GM10847 (cell line): ENCODE data around the gene MSANTD1.

Experiments
- POLR2A ChIP-seq: IDR thresholded peaks from 2 replicates; pipeline ENCODE4 v1.6.1; 2011; ENCODE audit not compliant: insufficient read length; ENCODE audit errors: extremely low read depth

The MSANTD1 gene

DNA sequence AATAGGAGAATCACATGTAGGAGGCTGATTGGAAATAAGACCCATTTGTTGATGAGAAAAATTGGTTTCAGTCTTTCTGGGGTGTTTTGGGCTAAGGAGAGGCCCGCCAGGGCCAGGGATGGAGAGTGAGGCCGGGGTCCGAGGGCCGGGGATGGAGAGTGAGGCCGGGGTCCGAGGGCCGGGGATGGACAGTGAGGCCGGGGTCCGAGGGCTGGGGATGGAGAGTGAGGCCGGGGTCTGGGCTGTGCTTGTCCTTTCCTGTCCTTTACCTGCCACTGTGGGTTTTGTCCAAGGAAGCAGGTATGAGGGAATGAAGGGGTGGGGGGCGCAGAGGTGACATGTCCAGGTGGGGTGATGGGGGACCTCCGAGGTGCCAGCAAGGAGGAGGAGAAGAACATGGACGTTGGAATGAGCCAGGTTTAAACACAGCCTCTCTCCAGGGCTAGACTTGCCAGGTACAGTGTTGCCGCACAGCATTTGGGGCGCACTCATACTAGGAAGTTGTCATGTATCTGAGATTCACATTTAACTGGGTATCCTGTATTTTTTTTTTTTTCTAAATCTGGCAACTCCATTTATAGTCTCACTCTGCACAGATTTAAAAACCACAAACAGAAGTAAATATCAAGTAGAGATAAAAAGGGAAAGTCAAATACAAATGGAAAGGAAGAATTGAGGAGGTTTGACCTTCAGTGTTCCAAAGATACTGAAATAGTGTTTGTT lies 52.7 kb downstream of the MSANTD1 start:
- TF ChIP-seq POLR2A = no peak

DNA sequence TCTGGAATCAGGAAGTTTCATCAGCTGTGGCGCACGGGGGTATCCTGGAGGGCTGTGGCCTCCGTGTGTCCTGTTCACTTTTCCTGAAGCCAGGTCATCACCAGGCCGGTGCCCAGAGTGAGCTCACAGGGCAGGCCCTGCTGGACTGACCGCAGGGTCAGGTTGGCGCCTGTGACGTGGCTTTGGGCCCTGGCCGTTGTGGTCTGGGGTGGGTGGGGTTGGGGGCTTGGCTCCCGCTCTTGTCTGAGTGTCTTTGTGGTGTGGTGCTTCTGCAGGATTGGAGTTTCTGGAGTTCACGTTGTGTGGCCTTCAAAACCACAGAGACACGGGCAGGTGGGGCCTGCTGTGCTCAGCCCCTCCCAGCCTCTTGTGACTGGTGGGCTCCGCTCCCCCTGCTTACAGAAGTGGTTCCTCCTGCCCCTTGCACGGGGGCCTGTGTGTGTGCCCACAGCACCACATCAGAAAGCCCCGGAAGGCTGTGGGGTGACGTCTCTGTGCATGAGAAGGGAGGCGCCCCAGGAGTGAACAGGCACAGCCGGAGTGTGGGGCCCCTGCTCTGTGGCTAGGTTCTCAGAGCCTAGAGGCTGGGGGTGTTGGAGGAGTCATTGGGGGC lies 53.3 kb downstream of the MSANTD1 start:
- no peak for TF ChIP-seq POLR2A

DNA sequence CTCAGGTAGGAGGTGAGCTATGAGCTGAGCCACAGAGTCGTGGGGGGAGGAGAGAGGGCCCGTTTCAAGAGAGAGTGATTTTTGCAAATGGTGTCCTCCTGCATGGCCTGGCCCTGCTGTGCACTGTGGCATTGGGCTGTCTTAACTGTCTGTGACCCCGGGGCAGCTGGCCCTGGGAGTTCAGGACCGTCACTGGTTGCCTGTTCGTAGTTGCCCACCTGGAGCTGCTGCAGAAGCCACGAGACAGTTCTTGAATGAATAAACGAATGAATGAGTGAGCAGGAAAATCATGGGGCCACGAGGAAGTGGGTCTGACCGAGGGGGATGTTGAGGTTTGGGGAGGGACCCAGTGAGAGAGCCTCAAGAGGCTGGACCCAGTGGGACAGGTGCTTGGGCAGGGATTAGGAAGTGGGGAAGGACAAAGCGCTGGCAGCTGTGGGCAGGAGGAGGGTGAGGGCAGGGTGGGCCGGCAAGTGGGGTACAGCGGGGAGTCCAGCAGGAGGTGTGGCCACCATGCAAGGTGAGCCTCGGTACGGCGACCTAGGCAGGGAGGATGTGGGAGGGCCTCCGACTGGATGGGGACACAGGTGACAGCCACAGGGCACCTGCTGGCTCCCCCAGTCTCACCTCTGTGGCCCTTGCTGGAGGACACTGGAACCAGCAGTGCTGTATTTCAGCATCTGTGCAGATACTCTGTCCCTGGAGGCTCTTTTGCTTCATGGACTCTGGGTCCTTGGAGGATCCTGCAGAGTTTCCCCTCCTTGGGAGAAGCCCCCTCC lies 54.0 kb downstream of the MSANTD1 start:
- no peak for TF ChIP-seq POLR2A

DNA sequence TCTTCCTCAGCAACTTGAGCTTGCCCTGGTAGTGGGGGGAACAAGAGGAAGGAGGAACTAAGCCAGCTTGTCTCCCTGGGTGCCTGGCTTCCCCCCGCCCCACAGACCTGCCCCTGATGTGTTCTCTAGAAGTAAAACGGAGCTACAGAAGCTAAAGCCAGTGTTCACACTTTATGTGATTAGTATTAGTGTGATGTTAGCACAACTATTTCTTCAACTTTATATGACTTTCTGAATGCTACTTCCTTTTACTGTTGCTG lies 54.5 kb downstream of the MSANTD1 start:
- no peak for TF ChIP-seq POLR2A

DNA sequence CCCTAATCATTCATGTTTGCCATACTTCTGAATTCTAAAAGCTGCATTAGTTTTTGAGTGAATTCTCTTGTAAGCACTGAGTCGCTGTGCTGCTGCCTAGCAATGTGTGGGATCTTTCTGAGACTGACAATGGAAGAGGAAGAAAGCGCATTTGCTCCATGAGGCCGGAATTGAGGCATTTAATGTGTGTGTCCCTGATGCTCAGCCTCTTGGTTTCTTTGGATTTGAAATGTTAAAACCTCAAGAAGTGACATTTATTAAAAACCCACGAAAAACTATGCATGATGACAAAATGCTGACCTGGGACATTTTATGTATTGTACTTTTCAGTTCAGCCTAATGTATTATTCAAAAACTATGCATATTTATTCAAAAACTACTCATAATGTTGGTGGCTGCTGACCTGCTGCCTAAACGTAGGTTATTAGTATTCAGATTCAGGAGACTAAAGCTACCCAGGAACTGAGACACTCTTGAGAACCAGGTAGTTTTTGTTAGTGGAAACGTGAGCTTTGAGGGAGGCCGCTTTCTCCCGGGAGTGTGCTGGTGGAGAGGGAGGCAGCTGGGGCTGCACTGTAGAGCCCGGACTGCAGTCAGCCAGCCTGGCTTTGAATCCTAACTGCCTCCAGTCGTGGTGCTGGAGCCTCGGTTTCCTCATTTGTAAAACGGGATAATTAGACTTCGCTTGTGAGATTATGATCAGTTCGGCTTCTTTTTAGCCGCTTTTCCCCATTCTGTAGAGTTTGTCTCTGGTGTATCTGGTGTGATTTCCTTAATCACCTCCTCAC lies 55.2 kb downstream of the MSANTD1 start:
- TF ChIP-seq POLR2A = no peak

DNA sequence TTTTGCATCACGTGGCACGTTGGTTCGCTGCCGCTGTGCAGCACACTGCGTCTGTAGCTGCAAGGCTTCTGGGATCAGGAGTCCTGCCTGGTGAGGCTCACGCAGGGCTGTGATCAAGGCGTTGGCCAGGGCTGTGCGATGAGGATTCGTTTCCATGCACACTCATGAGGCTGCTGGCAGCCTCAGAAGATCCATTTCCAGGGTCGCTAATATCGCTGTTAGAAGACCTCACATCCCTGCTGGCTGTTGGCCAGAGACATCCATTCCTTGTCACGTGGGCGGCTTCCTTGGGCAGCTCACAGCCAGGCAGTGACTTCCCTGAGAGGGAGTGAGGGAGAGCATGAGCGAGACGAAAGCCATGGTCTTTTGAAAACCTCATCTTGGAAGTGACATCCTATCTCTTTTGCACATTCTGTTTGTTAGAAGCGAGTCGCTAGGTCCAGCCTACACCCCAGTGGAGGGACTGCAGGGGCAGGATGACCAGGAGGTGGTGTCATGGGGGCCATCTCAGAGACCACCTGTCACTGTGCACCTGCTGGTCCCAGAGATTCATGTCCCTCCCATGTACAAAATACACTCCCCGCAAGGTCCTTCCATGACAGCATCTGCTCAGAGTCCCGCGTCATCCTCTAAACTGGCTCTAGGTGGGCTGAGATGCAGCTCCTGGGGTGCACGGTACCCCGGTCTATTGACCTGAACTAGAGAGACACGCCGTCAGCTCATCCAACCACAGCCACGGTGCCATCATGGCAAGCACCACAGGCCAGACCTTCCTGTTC lies 56.1 kb downstream of the MSANTD1 start:
- TF ChIP-seq POLR2A = no peak

DNA sequence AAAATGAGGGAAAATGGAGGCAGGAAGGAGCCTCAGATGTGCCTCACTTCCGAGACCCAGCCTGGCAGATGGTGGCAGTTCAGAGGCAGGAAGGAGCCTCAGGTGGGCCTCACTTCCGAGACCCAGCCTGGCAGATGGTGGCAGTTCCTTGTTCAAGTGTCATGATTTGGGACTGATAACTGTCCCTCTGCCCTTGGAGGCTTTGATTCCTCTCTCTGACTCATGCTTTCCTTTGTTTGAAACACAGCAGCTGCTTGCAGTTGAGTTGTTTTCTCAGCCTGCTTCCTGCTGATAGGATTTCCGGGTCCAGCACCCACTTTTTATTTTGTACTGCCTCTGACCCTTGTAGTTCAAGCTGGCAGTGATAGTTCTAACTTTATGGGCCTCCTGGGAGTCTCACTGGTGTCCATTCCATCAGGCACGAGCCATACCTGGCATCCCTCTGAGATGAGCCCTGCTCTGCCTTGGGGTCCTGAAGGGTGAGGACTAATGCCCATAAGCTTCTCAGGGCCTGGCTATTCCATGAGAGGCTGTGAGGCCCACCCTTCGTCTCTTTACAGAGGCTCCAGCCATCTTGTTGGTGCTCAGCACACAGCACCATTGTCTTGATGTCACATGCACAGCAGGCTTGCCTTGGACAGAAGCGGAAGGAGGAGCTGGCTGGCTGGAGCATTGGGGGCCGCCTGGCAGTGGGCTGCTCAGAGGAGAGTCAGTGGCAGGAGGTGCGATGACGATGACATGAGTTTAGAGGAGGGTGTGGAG lies 56.8 kb downstream of the MSANTD1 start:
- no peak for TF ChIP-seq POLR2A
